ENCODE results near the gene TNMD. TPM values are rescaled to one million over a fixed set of nuclear protein-coding genes. Genes with fewer than 3 reads are reported as not detected.
"Not testable (repeated sequence)": the region's sequence is repeated elsewhere in the genome, so short reads cannot be mapped to it uniquely, and the experiment has no call there.

The TNMD gene
- total RNA-seq, result not detected in 2 replicates
- long read RNA-seq, partial matches to known transcripts, result 0 of 2 reads
- long read RNA-seq, other reads (novel, unspliced or antisense), result 2 of 2 reads

GRCh38 chrX:100584611-100585010 is at the start of gene TNMD:
Gene TNMD, plus strand, starts transcription at chrX:100584936. Its CDS starts 83 bp downstream, at chrX:100585019.
- Mint-ChIP-seq H3K27me3 (ENCODE audit: low read depth) (no peaks in the 10 kb centered on the region), H3K27ac (ENCODE audit: unreplicated experiment) (no peak within 1 kb of the TSS), H3K4me3 (no peak within 1 kb of the TSS), H3K4me1 (peaks cover 8% of the 10 kb centered on the region), H3K9me3 (peaks cover 17% of the 10 kb centered on the region), H3K36me3 (ENCODE audit: low read depth) (peaks cover 3% of the 10 kb centered on the region)
- DNase-seq (ENCODE audit: low read depth, low spot score), result no peak
- TF ChIP-seq CTCF (conservative IDR thresholded peaks at IDR 0.05), result no peak

GRCh38 chrX:100565534-100565933 is 19.2 kb upstream of the TNMD start:
- not testable (repeated sequence) for DNase-seq (ENCODE audit: low read depth, low spot score); H3K27ac Mint-ChIP-seq (ENCODE audit: unreplicated experiment); H3K4me3 Mint-ChIP-seq; H3K27me3 Mint-ChIP-seq (ENCODE audit: low read depth); H3K36me3 Mint-ChIP-seq (ENCODE audit: low read depth); H3K4me1 Mint-ChIP-seq; H3K9me3 Mint-ChIP-seq
- TF ChIP-seq CTCF (conservative IDR thresholded peaks at IDR 0.05), result peak; percentile 40

GRCh38 chrX:100586747-100587146 is 2.0 kb downstream of the TNMD start:
- peaks cover 9% of the 10 kb centered on the region for H3K9me3 Mint-ChIP-seq
- no peak for DNase-seq (ENCODE audit: low read depth, low spot score)
- TF ChIP-seq CTCF (conservative IDR thresholded peaks at IDR 0.05), result no peak
- no peak overlapping the region for H3K27ac Mint-ChIP-seq (ENCODE audit: unreplicated experiment)
- H3K27me3 Mint-ChIP-seq (ENCODE audit: low read depth), result no peaks in the 10 kb centered on the region
- H3K4me3 Mint-ChIP-seq, result no peak overlapping the region
- H3K36me3 Mint-ChIP-seq (ENCODE audit: low read depth), result no peaks in the 10 kb centered on the region
- H3K4me1 Mint-ChIP-seq, result peaks cover 6% of the 10 kb centered on the region

- peaks cover 5% of the 10 kb centered on the region for H3K9me3 Mint-ChIP-seq
These were observed 3.1 kb downstream of the TNMD start for GRCh38 chrX:100587861-100588260.

GRCh38 chrX:100591256-100592051 is 6.7 kb downstream of the TNMD start:
- TF ChIP-seq CTCF (conservative IDR thresholded peaks at IDR 0.05), result no peak
- no peaks in the 10 kb centered on the region for H3K27me3 Mint-ChIP-seq (ENCODE audit: low read depth)
- H3K4me3 Mint-ChIP-seq, result no peak overlapping the region
- peaks cover 3% of the 10 kb centered on the region for H3K9me3 Mint-ChIP-seq
- no peaks in the 10 kb centered on the region for H3K36me3 Mint-ChIP-seq (ENCODE audit: low read depth)
- no peak overlapping the region for H3K27ac Mint-ChIP-seq (ENCODE audit: unreplicated experiment)
- H3K4me1 Mint-ChIP-seq, result no peaks in the 10 kb centered on the region
- DNase-seq (ENCODE audit: low read depth, low spot score), result no peak

More at GRCh38 chrX:100587861-100588260, 3.1 kb downstream of the TNMD start:
- DNase-seq (ENCODE audit: low read depth, low spot score), result no peak
- Mint-ChIP-seq H3K27ac (ENCODE audit: unreplicated experiment) (no peak overlapping the region), H3K4me3 (no peak overlapping the region), H3K36me3 (ENCODE audit: low read depth) (no peaks in the 10 kb centered on the region), H3K27me3 (ENCODE audit: low read depth) (no peaks in the 10 kb centered on the region), H3K4me1 (no peaks in the 10 kb centered on the region)
- TF ChIP-seq CTCF (conservative IDR thresholded peaks at IDR 0.05), result no peak
